Endothelial cell of umbilical vein (primary cell): Measurements from ENCODE around the gene DAB1. TPM values are rescaled to one million over a fixed set of nuclear protein-coding genes. Genes with fewer than 3 reads are reported as not detected.

ENCODE experiments used
- BruUV-seq: library from RNA; stranded (reverse); fragments of 400-500 nt; replicated peaks from 2 replicates; lab custom pipeline; 2021; lab: Mats Ljungman, UMichigan
- CTCF ChIA-PET: fragments of 300-600, 350-600 bp; sonication (Branson Sonifier 250); formaldehyde crosslinking; loops from one replicate; lab custom pipeline; 2021; ENCODE audit warnings: antibody characterized with exemption, inconsistent platforms; lab: Charles Lee
- POLR2A ChIA-PET: fragments of 300-600, 350-600 bp; sonication (Branson Sonifier 250); formaldehyde crosslinking; loops from one replicate; lab custom pipeline; 2021; ENCODE audit warnings: antibody characterized with exemption, inconsistent platforms; lab: Charles Lee
- DNase-seq: peaks from one replicate; pipeline ENCODE4 v3.0.0-alpha.2; 2011; ENCODE audit warnings: low read depth, low spot score
- FAIRE-seq: peaks from 2 replicates; lab custom pipeline; 2011; peaks lifted over from hg19 to GRCh38; lab: Jason Lieb, UNC
- H2AFZ ChIP-seq: 2 replicates; pipeline ENCODE4 v1.6.0; 2012; ENCODE audit warnings: low read depth, low read length, control low read depth, inconsistent platforms
- H3K27ac ChIP-seq: 2 replicates; pipeline ENCODE4 v1.5.1; 2011; ENCODE audit warnings: low read depth, mild to moderate bottlenecking, control low read depth, low read length, moderate library complexity; ENCODE audit not compliant: insufficient read depth
- H3K27me3 ChIP-seq, 2 experiments: 2 replicates each; pipeline versions ENCODE4 v1.6.0 to v1.6.1; 2011; ENCODE audit warnings: low read length in 2 of 2, mixed read lengths in 1 of 2; ENCODE audit not compliant: control insufficient read depth in 2 of 2, insufficient read depth in 2 of 2
- H3K36me3 ChIP-seq, 2 experiments: 2 replicates in 1 of 2; 3 replicates in 1 of 2; pipeline ENCODE4 v1.5.1; 2011; ENCODE audit warnings: low read length in 2 of 2, mild to moderate bottlenecking in 1 of 2, moderate library complexity in 1 of 2; ENCODE audit not compliant: control insufficient read depth in 2 of 2, insufficient read depth in 2 of 2; ENCODE audit errors: extremely low read depth in 1 of 2
- H3K4me1 ChIP-seq: 3 replicates; pipeline ENCODE4 v1.5.1; 2011; ENCODE audit warnings: mild to moderate bottlenecking, low read length; ENCODE audit not compliant: control insufficient read depth, insufficient read depth; ENCODE audit errors: extremely low read depth
- H3K4me2 ChIP-seq: 2 replicates; pipeline ENCODE4 v1.6.1; 2011; ENCODE audit warnings: low read length, control low read depth, mixed read lengths; ENCODE audit not compliant: insufficient read depth
- H3K4me3 ChIP-seq, 3 experiments: fragments of 200-600 bp in 1 of 3; sonication (generic), shearing (Covaris generic) in 1 of 3; replicated peaks in 1 of 3; 2 replicates each; pipeline ENCODE4 v1.5.1; 2011 to 2016; ENCODE audit warnings: control low read depth in 3 of 3, low read length in 3 of 3, mild to moderate bottlenecking in 2 of 3, inconsistent platforms in 1 of 3, low read depth in 1 of 3, moderate library complexity in 1 of 3; ENCODE audit not compliant: insufficient read depth in 1 of 3
- H3K79me2 ChIP-seq: 2 replicates; pipeline ENCODE4 v1.6.0; 2012; ENCODE audit warnings: low read length, inconsistent platforms; ENCODE audit not compliant: control insufficient read depth, insufficient read depth
- H3K9ac ChIP-seq: replicated peaks from 2 replicates; pipeline ENCODE3; 2011; ENCODE audit warnings: low read length, control low read depth; ENCODE audit not compliant: insufficient read depth; ENCODE audit errors: extremely low read depth
- H3K9me1 ChIP-seq: replicated peaks from 3 replicates; pipeline ENCODE4 v1.6.0; 2011; ENCODE audit warnings: mild to moderate bottlenecking, low read length; ENCODE audit not compliant: control insufficient read depth, insufficient read depth; ENCODE audit errors: extremely low read depth
- H3K9me3 ChIP-seq: replicated peaks from 2 replicates; pipeline ENCODE4 v1.5.1; 2012; ENCODE audit warnings: low read length, inconsistent platforms; ENCODE audit not compliant: control insufficient read depth, insufficient read depth
- H4K20me1 ChIP-seq: replicated peaks from 2 replicates; pipeline ENCODE3; 2011; ENCODE audit warnings: mild to moderate bottlenecking, low read length; ENCODE audit not compliant: control insufficient read depth, insufficient read depth; ENCODE audit errors: extremely low read depth
- CTCF ChIP-seq, 2 donors: IDR thresholded peaks; 1 replicate in 1 of 2; 2 replicates in 1 of 2; pipeline ENCODE4 v1.5.1; 2011; ENCODE audit warnings: low read length in 2 of 2, mild to moderate bottlenecking in 2 of 2, moderate library complexity in 2 of 2, control low read depth in 1 of 2, inconsistent platforms in 1 of 2, low read depth in 1 of 2; ENCODE audit not compliant: insufficient read depth in 1 of 2; ENCODE audit errors: extremely low read depth in 1 of 2
- EZH2 ChIP-seq: IDR thresholded peaks from 2 replicates; pipeline ENCODE4 v1.6.1; 2012; ENCODE audit warnings: borderline replicate concordance, low read depth, mild to moderate bottlenecking, moderate library complexity, low read length, inconsistent platforms; ENCODE audit not compliant: severe bottlenecking
- FOS ChIP-seq: IDR thresholded peaks from 2 replicates; pipeline ENCODE4 v1.6.1; 2011; ENCODE audit warnings: mild to moderate bottlenecking, low read length, moderate library complexity, borderline replicate concordance; ENCODE audit not compliant: insufficient read depth
- GATA2 ChIP-seq: IDR thresholded peaks from 2 replicates; pipeline ENCODE4 v1.7.0; 2011; ENCODE audit warnings: low read depth, mild to moderate bottlenecking, moderate library complexity, mixed read lengths, low read length; ENCODE audit not compliant: insufficient read length, insufficient read depth
- JUN ChIP-seq: IDR thresholded peaks from 2 replicates; pipeline ENCODE4 v1.6.1; 2011; ENCODE audit warnings: borderline replicate concordance, low read depth; ENCODE audit not compliant: insufficient read length, insufficient read depth
- MYC ChIP-seq: IDR thresholded peaks from one replicate; pipeline ENCODE4 v1.6.1; 2011; ENCODE audit warnings: mild to moderate bottlenecking, low read depth, low read length
- POLR2A ChIP-seq: IDR thresholded peaks from 2 replicates; pipeline ENCODE4 v1.6.1; 2012; ENCODE audit warnings: low read depth, mild to moderate bottlenecking, control low read depth, low read length
- POLR2AphosphoS5 ChIP-seq: IDR thresholded peaks from 2 replicates; pipeline ENCODE4 v1.6.1; 2012; ENCODE audit warnings: low read depth, mild to moderate bottlenecking, control low read depth, low read length, moderate library complexity; ENCODE audit not compliant: insufficient read depth
- dilution Hi-C: fragments of 300-500 bp; cut with MboI; formaldehyde crosslinking; loops from one replicate; pipeline ENCODE4 v1.15.0; 2019; ENCODE audit warnings: low sequenced_read_pairs; ENCODE audit not compliant: extremely low pct_ligation_motif_present
- intact Hi-C: fragments of 100-400 bp; cut with micrococcal nuclease; formaldehyde crosslinking; loops from one replicate; pipeline ENCODE4 v1.10.0; 2022
- polyA plus RNA-seq, 4 experiments: library from polyadenylated mRNA; depleted of rRNA in 3 of 4; stranded (reverse) in 3 of 4; unstranded in 1 of 4; fragments of >200 nt; gene quantifications; 2 replicates each; pipeline versions ENCODE4 v1.2.1 to v1.2.3, GENCODE V29; 2011 to 2012; ENCODE audit warnings: missing spikeins in 1 of 4
- total RNA-seq: library from RNA; stranded (reverse); gene quantifications from 2 replicates; pipeline ENCODE4 v1.2.3, GENCODE V29; 2021
- TF ChIP-seq, protein P1 (sequence below): IDR thresholded peaks from 2 replicates; pipeline ENCODE4 v1.6.1; 2011; ENCODE audit not compliant: insufficient read depth, insufficient read length

Gene DAB1
- total and polyA plus RNA-seq, 2 donors (not counting 3 experiments of a cell fraction or from before 2014, with no cell fraction given), result not detected

DNA sequence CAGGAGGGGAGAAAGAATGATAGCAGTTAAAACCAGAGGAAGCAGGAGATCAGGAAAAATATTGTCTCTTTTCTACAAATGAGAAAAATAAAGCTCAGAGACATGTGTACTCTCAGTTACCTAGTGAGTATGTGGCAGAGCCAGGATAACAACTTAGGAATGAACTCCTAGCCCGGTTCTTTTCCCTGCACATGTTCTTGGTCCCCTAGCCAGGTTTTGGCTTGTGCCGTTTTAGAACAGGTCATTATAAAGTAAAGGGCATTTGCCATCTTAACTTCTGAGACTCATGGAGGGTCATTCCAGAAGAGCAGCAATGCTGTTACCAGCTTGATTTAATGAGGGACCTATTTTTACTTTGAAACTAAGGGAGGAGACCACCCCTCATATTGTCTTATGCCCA is 48.1 kb upstream of the DAB1 start:
- intact Hi-C loops (no loop called here), dilution Hi-C loops (no loop called here)
- no peaks in the 10 kb centered on the region for H3K9me1 ChIP-seq
- DNase-seq, result no peak
- no peaks in the 10 kb centered on the region for H3K27me3 ChIP-seq
- no peaks in the 10 kb centered on the region for H3K9me3 ChIP-seq
- H4K20me1 ChIP-seq, result no peaks in the 10 kb centered on the region
- H3K79me2 ChIP-seq, result no peaks in the 10 kb centered on the region
- H3K36me3 ChIP-seq, result no peaks in the 10 kb centered on the region
- H3K4me1 ChIP-seq, result no peaks in the 10 kb centered on the region
- no peak for TF ChIP-seq EZH2
- no peak for TF ChIP-seq POLR2A
- no peak for TF ChIP-seq GATA2
- TF ChIP-seq MYC, result no peak
- no peak for TF ChIP-seq CTCF (IDR thresholded peaks at IDR 0.05; ENCODE audit: extremely low read depth in 1 of 2, insufficient read depth in 1 of 2, low read depth in 1 of 2, low read length in 2 of 2)
- TF ChIP-seq POLR2AphosphoS5, result no peak
- no peak for TF ChIP-seq JUN
- no peak for TF ChIP-seq FOS
- TF ChIP-seq, protein P1, sequence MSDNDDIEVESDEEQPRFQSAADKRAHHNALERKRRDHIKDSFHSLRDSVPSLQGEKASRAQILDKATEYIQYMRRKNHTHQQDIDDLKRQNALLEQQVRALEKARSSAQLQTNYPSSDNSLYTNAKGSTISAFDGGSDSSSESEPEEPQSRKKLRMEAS, result no peak
- H3K27ac ChIP-seq, result no peak overlapping the region
- no peak for FAIRE-seq
- BruUV-seq, result no TSS peak
- no peak overlapping the region for H2AFZ ChIP-seq
- ChIA-PET POLR2A (no interaction called here), CTCF (no interaction called here)
- no peak overlapping the region for H3K9ac ChIP-seq
- no peak overlapping the region for H3K4me3 ChIP-seq
- no peak overlapping the region for H3K4me2 ChIP-seq
